Measurements from ENCODE around the gene CUL9. TPM values are rescaled to one million over a fixed set of nuclear protein-coding genes. Genes with fewer than 3 reads are reported as not detected.

The CUL9 gene
- total and polyA plus RNA-seq, 11 donors = 6.5 to 22.3 (median 12.5) TPM

DNA sequence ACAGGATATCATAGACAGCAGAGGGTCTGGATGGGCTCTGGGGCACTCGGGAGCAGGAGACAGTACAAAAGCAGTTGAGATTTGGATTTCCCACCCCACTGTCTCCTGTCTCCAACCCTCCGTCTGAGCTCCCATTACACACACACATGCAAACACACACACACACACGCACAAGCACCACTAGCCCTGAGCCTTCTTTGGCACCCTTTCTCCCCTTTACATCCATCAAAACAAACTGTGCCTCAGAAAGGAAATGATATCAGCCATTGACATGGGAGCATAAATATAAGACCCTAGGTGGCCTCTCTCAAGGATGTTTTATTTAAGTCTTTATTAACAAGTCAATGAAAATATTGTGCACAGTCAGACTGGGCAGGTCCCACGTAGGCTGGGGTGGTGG is 78.8 kb downstream of the CUL9 start:
- intact Hi-C loops (cut with DNase I) = loop anchor here in 9 of 10 donors (5.0 to 10.0 kb wide), 4 partner anchors 72 to 247 kb away; no protein-coding TSS in a partner anchor
- TF ChIP-seq, protein P1, sequence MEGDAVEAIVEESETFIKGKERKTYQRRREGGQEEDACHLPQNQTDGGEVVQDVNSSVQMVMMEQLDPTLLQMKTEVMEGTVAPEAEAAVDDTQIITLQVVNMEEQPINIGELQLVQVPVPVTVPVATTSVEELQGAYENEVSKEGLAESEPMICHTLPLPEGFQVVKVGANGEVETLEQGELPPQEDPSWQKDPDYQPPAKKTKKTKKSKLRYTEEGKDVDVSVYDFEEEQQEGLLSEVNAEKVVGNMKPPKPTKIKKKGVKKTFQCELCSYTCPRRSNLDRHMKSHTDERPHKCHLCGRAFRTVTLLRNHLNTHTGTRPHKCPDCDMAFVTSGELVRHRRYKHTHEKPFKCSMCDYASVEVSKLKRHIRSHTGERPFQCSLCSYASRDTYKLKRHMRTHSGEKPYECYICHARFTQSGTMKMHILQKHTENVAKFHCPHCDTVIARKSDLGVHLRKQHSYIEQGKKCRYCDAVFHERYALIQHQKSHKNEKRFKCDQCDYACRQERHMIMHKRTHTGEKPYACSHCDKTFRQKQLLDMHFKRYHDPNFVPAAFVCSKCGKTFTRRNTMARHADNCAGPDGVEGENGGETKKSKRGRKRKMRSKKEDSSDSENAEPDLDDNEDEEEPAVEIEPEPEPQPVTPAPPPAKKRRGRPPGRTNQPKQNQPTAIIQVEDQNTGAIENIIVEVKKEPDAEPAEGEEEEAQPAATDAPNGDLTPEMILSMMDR (IDR thresholded peaks at IDR 0.05) = no peak
- TF ChIP-seq POLR2A (IDR thresholded peaks at IDR 0.05) = no peak
- WGBS, 4 donors = 73 to 81% (median 76%) methylated on average over 4 of the region's 4 CpGs

DNA sequence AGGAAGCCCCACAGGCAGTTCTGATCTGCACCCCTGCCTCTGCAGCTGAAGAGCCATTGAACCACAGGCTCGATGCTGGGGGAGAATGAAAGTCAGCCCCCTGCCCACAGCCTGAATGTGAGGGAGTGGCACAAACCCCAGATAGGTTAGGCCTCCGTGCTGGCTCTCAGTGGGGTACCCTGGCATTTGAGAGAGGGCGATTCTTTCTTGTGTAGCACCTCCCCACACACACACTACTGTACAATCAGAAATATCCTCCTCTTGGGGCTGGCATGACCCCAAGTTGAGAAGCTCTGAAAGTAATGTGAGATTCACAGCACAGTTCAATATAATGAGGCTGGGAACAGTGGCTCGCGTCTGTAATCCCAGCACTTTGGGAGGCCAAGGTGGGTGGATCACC is 79.2 kb downstream of the CUL9 start:
- Histone ChIP-seq H3K36me3 (no peaks in the 10 kb centered on the region), H3K27me3 (no peaks in the 10 kb centered on the region), H3K4me3 (no peak overlapping the region), H3K9me3 (no peaks in the 10 kb centered on the region), H3K27ac (no peak overlapping the region), H3K4me1 (peaks cover 0 to 10% (median 0%) of the 10 kb centered on the region in 12 donors)
- peak in 1 of 5 donors; percentile 25 for DNase-seq
- TF ChIP-seq POLR2A (IDR thresholded peaks at IDR 0.05) = no peak
- TF ChIP-seq, protein P1 (IDR thresholded peaks at IDR 0.05) = no peak
- intact Hi-C loops (cut with DNase I) = loop anchor here in 9 of 10 donors (5.0 to 10.0 kb wide), 4 partner anchors 71 to 246 kb away; no protein-coding TSS in a partner anchor
- WGBS, 4 donors = 68 to 81% (median 75%) methylated on average over 5 of the region's 5 CpGs
- no peak for ATAC-seq

More for the DNA sequence above, 78.8 kb downstream of the CUL9 start:
- Histone ChIP-seq H3K36me3 (no peaks in the 10 kb centered on the region), H3K4me1 (peaks cover 0 to 10% (median 0%) of the 10 kb centered on the region in 12 donors), H3K9me3 (no peaks in the 10 kb centered on the region), H3K4me3 (no peak overlapping the region), H3K27ac (no peak overlapping the region), H3K27me3 (no peaks in the 10 kb centered on the region)
- DNase-seq (peak in 1 of 5 donors; percentile 14), ATAC-seq (no peak)

DNA sequence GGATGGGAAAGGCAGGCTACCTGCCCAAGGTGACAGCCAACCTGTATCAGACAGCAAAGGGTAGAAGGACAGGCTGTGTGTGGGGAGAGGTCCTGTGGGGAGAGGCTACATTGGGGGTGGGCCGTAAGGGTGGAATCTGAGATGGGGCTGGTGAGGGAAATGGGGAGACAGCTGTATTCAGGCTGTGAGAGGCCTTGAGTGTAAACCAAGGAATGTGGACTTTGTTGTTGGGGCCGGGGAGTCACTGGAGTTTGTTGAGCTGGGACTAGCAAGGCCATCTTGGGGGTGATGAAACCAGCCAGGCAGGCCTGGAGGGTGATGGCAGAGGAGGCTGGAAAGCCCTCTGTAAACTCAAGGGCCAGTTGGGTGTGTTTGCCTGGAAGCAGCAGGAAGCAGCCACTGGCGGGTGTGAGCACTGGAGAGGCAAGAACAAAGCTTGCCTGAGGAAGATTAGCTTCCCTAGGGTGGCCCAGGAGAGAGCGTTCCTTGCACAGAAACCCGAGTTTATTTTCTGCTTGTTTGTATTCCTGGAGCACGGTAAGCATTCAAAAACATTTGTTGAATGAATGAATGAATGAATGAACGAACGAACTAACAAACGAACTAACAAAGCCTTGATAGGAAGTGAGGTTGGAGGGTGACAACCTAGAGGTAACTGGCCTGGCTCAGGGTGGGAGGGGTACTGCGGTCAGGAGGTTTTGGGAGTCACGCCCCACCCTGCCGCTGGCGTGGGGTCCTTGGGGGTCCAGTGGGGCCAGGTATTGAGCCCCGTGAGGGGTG is 80.2 kb downstream of the CUL9 start:
- intact Hi-C loops (cut with DNase I) = loop anchor here (2.0 to 10.0 kb wide), 6 partner anchors 70 to 245 kb away; no protein-coding TSS in a partner anchor
- DNase-seq (peak in 1 of 5 donors; percentile 26), ATAC-seq (peak in 1 of 4 donors; percentile 31)
- Histone ChIP-seq H3K4me3 (no peak overlapping the region), H3K27ac (no peak overlapping the region), H3K36me3 (no peaks in the 10 kb centered on the region), H3K27me3 (no peaks in the 10 kb centered on the region), H3K4me1 (peaks cover 0 to 12% (median 0%) of the 10 kb centered on the region in 12 donors), H3K9me3 (no peaks in the 10 kb centered on the region)
- WGBS, 4 donors = 79 to 91% (median 83%) methylated on average over 14 of the region's 14 CpGs
- TF ChIP-seq POLR2A (IDR thresholded peaks at IDR 0.05) = no peak
- TF ChIP-seq, protein P1 (IDR thresholded peaks at IDR 0.05) = no peak

DNA sequence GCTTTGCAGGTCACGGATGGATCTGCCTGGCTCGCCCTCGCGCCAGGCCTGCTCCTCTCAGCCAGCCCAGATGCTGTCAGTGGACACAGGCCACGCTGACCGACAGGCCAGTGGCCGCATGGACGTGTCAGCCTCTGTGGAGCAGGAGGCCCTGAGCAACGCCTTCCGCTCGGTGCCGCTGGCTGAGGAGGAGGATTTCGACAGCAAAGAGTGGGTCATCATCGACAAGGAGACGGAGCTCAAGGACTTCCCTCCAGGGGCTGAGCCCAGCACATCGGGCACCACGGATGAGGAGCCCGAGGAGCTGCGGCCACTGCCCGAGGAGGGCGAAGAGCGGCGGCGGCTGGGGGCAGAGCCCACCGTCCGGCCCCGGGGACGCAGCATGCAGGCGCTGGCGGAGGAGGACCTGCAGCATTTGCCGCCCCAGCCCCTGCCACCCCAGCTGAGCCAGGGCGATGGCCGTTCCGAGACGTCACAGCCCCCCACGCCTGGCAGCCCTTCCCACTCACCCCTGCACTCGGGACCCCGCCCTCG is 80.9 kb downstream of the CUL9 start:
- WGBS, 4 donors = 83 to 94% (median 89%) methylated on average over 13 to 39 of the region's 39 CpGs
- ATAC-seq (no peak), DNase-seq (peak in 1 of 5 donors; percentile 51)
- peaks cover 0 to 18% (median 4%) of the 10 kb centered on the region in 12 donors for H3K4me1 ChIP-seq
- H3K4me3 ChIP-seq = no peak overlapping the region
- no peaks in the 10 kb centered on the region for H3K27me3 ChIP-seq
- intact Hi-C loops (cut with DNase I) = loop anchor here (1.0 to 10.0 kb wide), 7 partner anchors 69 to 244 kb away; no protein-coding TSS in a partner anchor
- H3K36me3 ChIP-seq = no peaks in the 10 kb centered on the region
- no peak for TF ChIP-seq POLR2A (IDR thresholded peaks at IDR 0.05)
- TF ChIP-seq, protein P1 (IDR thresholded peaks at IDR 0.05) = no peak
- H3K27ac ChIP-seq = no peak overlapping the region
- no peaks in the 10 kb centered on the region for H3K9me3 ChIP-seq
